Neural cell (in vitro differentiated cells): ENCODE measurements around the gene SELENOW. TPM values are rescaled to one million over a fixed set of nuclear protein-coding genes. Genes with fewer than 3 reads are reported as not detected.

Source experiments
- H2AFZ ChIP-seq: fragments of 200-600, 300-800 bp; sonication (generic), shearing (Covaris generic); 2 replicates; pipeline ENCODE4 v1.6.0; 2014; ENCODE audit warnings: low read depth, mild to moderate bottlenecking, antibody characterized with exemption, low read length, moderate library complexity
- H3F3A ChIP-seq: fragments of 200-600 bp; shearing (Covaris generic); 2 replicates; pipeline ENCODE4 v1.6.1; 2016; ENCODE audit warnings: mild to moderate bottlenecking, moderate library complexity, mixed read lengths, antibody characterized with exemption, low read length; ENCODE audit not compliant: insufficient read depth, poor library complexity, severe bottlenecking
- H3K27ac ChIP-seq: fragments of 200-600, 300-800 bp; sonication (generic), shearing (Covaris generic); 2 replicates; pipeline ENCODE4 v1.5.1; 2014; ENCODE audit warnings: mild to moderate bottlenecking, low read length, moderate library complexity
- H3K27me3 ChIP-seq: fragments of 300-800, 200-600 bp; sonication (generic), shearing (Covaris generic); 2 replicates; pipeline ENCODE4 v1.6.0; 2014; ENCODE audit warnings: mild to moderate bottlenecking, low read depth, low read length, moderate library complexity; ENCODE audit not compliant: insufficient read depth
- H3K36me3 ChIP-seq: fragments of 300-800, 200-600 bp; sonication (generic), shearing (Covaris generic); 2 replicates; pipeline ENCODE4 v1.5.1; 2014; ENCODE audit warnings: mild to moderate bottlenecking, antibody characterized with exemption, low read length, moderate library complexity; ENCODE audit not compliant: insufficient read depth
- H3K4me2 ChIP-seq: fragments of 300-800, 200-600 bp; sonication (generic), shearing (Covaris generic); 2 replicates; pipeline ENCODE4 v1.6.0; 2014; ENCODE audit warnings: mild to moderate bottlenecking, low read length
- H3K4me3 ChIP-seq: fragments of 300-800, 200-600 bp; sonication (generic), shearing (Covaris generic); 2 replicates; pipeline ENCODE4 v1.5.1; 2014; ENCODE audit warnings: mild to moderate bottlenecking, low read length, moderate library complexity
- H3K79me2 ChIP-seq: fragments of 200-600 bp; shearing (Covaris generic); replicated peaks from 2 replicates; pipeline ENCODE4 v1.6.0; 2014; ENCODE audit warnings: mild to moderate bottlenecking, low read length, moderate library complexity; ENCODE audit not compliant: insufficient read depth
- H3K9ac ChIP-seq: fragments of 300-800, 200-600 bp; sonication (generic), shearing (Covaris generic); 2 replicates; pipeline ENCODE4 v1.6.1; 2016; ENCODE audit warnings: mild to moderate bottlenecking, low read length, mixed read lengths
- H3K9me2 ChIP-seq: fragments of 200-600 bp; shearing (Covaris generic); 2 replicates; pipeline ENCODE4 v1.6.1; 2016; ENCODE audit warnings: mild to moderate bottlenecking, low read length, mixed read lengths; ENCODE audit not compliant: insufficient read depth
- H3K9me3 ChIP-seq: fragments of 200-600, 300-800 bp; sonication (generic), shearing (Covaris generic); 2 replicates; pipeline ENCODE4 v1.6.1; 2016; ENCODE audit warnings: mild to moderate bottlenecking, mixed run types, low read length, moderate library complexity, mixed read lengths
- H4K20me1 ChIP-seq: fragments of 200-600 bp; shearing (Covaris generic); 2 replicates; pipeline ENCODE4 v1.6.1; 2016; ENCODE audit warnings: mild to moderate bottlenecking, mixed run types; ENCODE audit not compliant: insufficient read depth
- CTCF ChIP-seq: fragments of 450-650 bp; IDR thresholded peaks from 2 replicates; pipeline ENCODE4 v1.5.1; 2014; ENCODE audit warnings: antibody characterized with exemption, mild to moderate bottlenecking, moderate library complexity; ENCODE audit not compliant: poor library complexity, severe bottlenecking
- EP300 ChIP-seq: fragments of 450-650 bp; conservative IDR thresholded peaks from 2 replicates; pipeline ENCODE4 v1.6.1; 2014; ENCODE audit warnings: antibody characterized with exemption, mild to moderate bottlenecking, moderate library complexity; ENCODE audit not compliant: poor library complexity, severe bottlenecking
- EZH2 ChIP-seq: fragments of 200-600, 300-800 bp; shearing (Covaris generic), sonication (generic); IDR thresholded peaks from 2 replicates; pipeline ENCODE4 v1.6.1; 2014; ENCODE audit warnings: antibody characterized with exemption, low read length, borderline replicate concordance, mild to moderate bottlenecking; ENCODE audit not compliant: insufficient read depth, poor library complexity, severe bottlenecking
- MXI1 ChIP-seq: fragments of 450-650 bp; conservative IDR thresholded peaks from 2 replicates; pipeline ENCODE4 v1.6.1; 2014; ENCODE audit warnings: antibody characterized with exemption, mild to moderate bottlenecking; ENCODE audit not compliant: poor library complexity, severe bottlenecking
- POLR2AphosphoS5 ChIP-seq: IDR thresholded peaks from 2 replicates; pipeline ENCODE4 v1.6.1; 2012
- RAD21 ChIP-seq: fragments of 450-650 bp; conservative IDR thresholded peaks from 2 replicates; pipeline ENCODE4 v1.6.1; 2014; ENCODE audit warnings: antibody characterized with exemption, mild to moderate bottlenecking, moderate library complexity
- REST ChIP-seq: IDR thresholded peaks from 2 replicates; pipeline ENCODE4 v1.6.1; 2012; ENCODE audit warnings: borderline replicate concordance
- SMC3 ChIP-seq: fragments of 450-650 bp; conservative IDR thresholded peaks from 2 replicates; pipeline ENCODE4 v1.6.1; 2014; ENCODE audit warnings: antibody characterized with exemption, mild to moderate bottlenecking, moderate library complexity; ENCODE audit not compliant: poor library complexity
- TAF1 ChIP-seq: IDR thresholded peaks from 2 replicates; pipeline ENCODE4 v1.6.1; 2012; ENCODE audit warnings: low read depth
- polyA plus RNA-seq: library from polyadenylated mRNA; depleted of rRNA; stranded (reverse); fragments of >200 nt; gene quantifications from 2 replicates; pipeline ENCODE4 v1.2.3, GENCODE V29; 2014

Gene SELENOW
- polyA plus RNA-seq, 1 donor from 2014 or later: 811 TPM

- Histone ChIP-seq H3K4me2 (no peak overlapping the region), H3K36me3 (no peaks in the 10 kb centered on the region), H3K9me2 (no peaks in the 10 kb centered on the region), H3K79me2 (no peaks in the 10 kb centered on the region), H4K20me1 (no peaks in the 10 kb centered on the region), H3K27me3 (no peaks in the 10 kb centered on the region), H3K4me3 (no peak overlapping the region), H3K27ac (no peak overlapping the region), H3F3A (no peaks in the 10 kb centered on the region), H3K9me3 (no peaks in the 10 kb centered on the region), H3K9ac (no peak overlapping the region), H2AFZ (no peak overlapping the region)
- TF ChIP-seq REST: no peak
- TF ChIP-seq RAD21: no peak
- TF ChIP-seq EP300: no peak
- no peak for TF ChIP-seq POLR2AphosphoS5
- no peak for TF ChIP-seq CTCF
- TF ChIP-seq SMC3: no peak
- TF ChIP-seq EZH2: no peak
- no peak for TF ChIP-seq TAF1
- no peak for TF ChIP-seq MXI1
Observed at GRCh38 chr19:47766670-47767069, 11.8 kb upstream of the SELENOW start.

- no peaks in the 10 kb centered on the region for H3F3A ChIP-seq
- TF ChIP-seq RAD21 (no peak), SMC3 (no peak), MXI1 (no peak), POLR2AphosphoS5 (no peak), CTCF (no peak), TAF1 (no peak), REST (no peak), EZH2 (no peak), EP300 (no peak)
- no peaks in the 10 kb centered on the region for H3K79me2 ChIP-seq
- no peaks in the 10 kb centered on the region for H3K9me2 ChIP-seq
- H2AFZ ChIP-seq: no peak overlapping the region
- no peaks in the 10 kb centered on the region for H3K36me3 ChIP-seq
- no peak overlapping the region for H3K9ac ChIP-seq
- H3K27ac ChIP-seq: no peak overlapping the region
- no peak overlapping the region for H3K4me2 ChIP-seq
- no peaks in the 10 kb centered on the region for H3K9me3 ChIP-seq
- no peaks in the 10 kb centered on the region for H4K20me1 ChIP-seq
- no peaks in the 10 kb centered on the region for H3K27me3 ChIP-seq
- H3K4me3 ChIP-seq: no peak overlapping the region
Observed at GRCh38 chr19:47767349-47767748, 11.2 kb upstream of the SELENOW start.
